ENCODE measurements around the gene MYH13. TPM values are rescaled to one million over a fixed set of nuclear protein-coding genes. Genes with fewer than 3 reads are reported as not detected.

Gene MYH13
- total RNA-seq, 2 donors from 2014 or later = not detected

GRCh38 chr17:10380631-10381408 is 8.0 kb upstream of the MYH13 start:
- Mint-ChIP-seq H3K27me3 (peaks cover 13 to 16% of the 10 kb centered on the region in 2 donors), H3K9me3 (no peaks in the 10 kb centered on the region), H3K4me3 (no peak overlapping the region), H3K4me1 (ENCODE audit: low read depth in 2 of 2) (no peaks in the 10 kb centered on the region), H3K36me3 (no peaks in the 10 kb centered on the region), H3K27ac (no peak overlapping the region)
- no peak for ATAC-seq
- DNase-seq (ENCODE audit: low spot score) = no peak

GRCh38 chr17:10370016-10370608 is 2.7 kb downstream of the MYH13 start:
- no peaks in the 10 kb centered on the region for H3K9me3 Mint-ChIP-seq
- no peak overlapping the region for H3K27ac Mint-ChIP-seq
- ATAC-seq = peak in 1 of 2 donors; percentile 43
- no peaks in the 10 kb centered on the region for H3K4me1 Mint-ChIP-seq (ENCODE audit: low read depth in 2 of 2)
- peaks cover 21 to 25% of the 10 kb centered on the region in 2 donors for H3K27me3 Mint-ChIP-seq
- DNase-seq (ENCODE audit: low spot score) = no peak
- H3K4me3 Mint-ChIP-seq = no peak overlapping the region
- no peaks in the 10 kb centered on the region for H3K36me3 Mint-ChIP-seq

- Mint-ChIP-seq H3K9me3 (no peaks in the 10 kb centered on the region), H3K4me1 (ENCODE audit: low read depth in 2 of 2) (no peaks in the 10 kb centered on the region), H3K36me3 (no peaks in the 10 kb centered on the region), H3K4me3 (no peak overlapping the region), H3K27ac (no peak overlapping the region), H3K27me3 (peaks cover 21 to 25% of the 10 kb centered on the region in 2 donors)
- DNase-seq (ENCODE audit: low spot score) = no peak
- no peak for ATAC-seq
These were observed 3.6 kb downstream of the MYH13 start for GRCh38 chr17:10369239-10369638.

- ATAC-seq = no peak
- Mint-ChIP-seq H3K27ac (no peak overlapping the region), H3K4me1 (ENCODE audit: low read depth in 2 of 2) (no peaks in the 10 kb centered on the region), H3K9me3 (no peaks in the 10 kb centered on the region), H3K36me3 (no peaks in the 10 kb centered on the region), H3K4me3 (no peak overlapping the region), H3K27me3 (peaks cover 21 to 25% of the 10 kb centered on the region in 2 donors)
- no peak for DNase-seq (ENCODE audit: low spot score)
These were observed 4.2 kb downstream of the MYH13 start for GRCh38 chr17:10368561-10368960.

GRCh38 chr17:10360578-10360977 is 12.2 kb downstream of the MYH13 start:
- DNase-seq (ENCODE audit: low spot score) = no peak
- Mint-ChIP-seq H3K4me3 (no peak overlapping the region), H3K36me3 (no peaks in the 10 kb centered on the region), H3K4me1 (ENCODE audit: low read depth in 2 of 2) (no peaks in the 10 kb centered on the region), H3K27ac (no peak overlapping the region), H3K27me3 (peaks cover 8 to 21% of the 10 kb centered on the region in 2 donors), H3K9me3 (no peaks in the 10 kb centered on the region)
- ATAC-seq = no peak

- Mint-ChIP-seq H3K4me1 (ENCODE audit: low read depth in 2 of 2) (no peaks in the 10 kb centered on the region), H3K9me3 (no peaks in the 10 kb centered on the region), H3K27me3 (peaks cover 11 to 25% of the 10 kb centered on the region in 2 donors), H3K27ac (no peak overlapping the region), H3K4me3 (no peak overlapping the region), H3K36me3 (no peaks in the 10 kb centered on the region)
- DNase-seq (ENCODE audit: low spot score) (no peak), ATAC-seq (no peak)
These were observed 15.0 kb downstream of the MYH13 start for GRCh38 chr17:10357768-10358167.

GRCh38 chr17:10354651-10355050 is 18.2 kb downstream of the MYH13 start:
- Mint-ChIP-seq H3K36me3 (no peaks in the 10 kb centered on the region), H3K9me3 (no peaks in the 10 kb centered on the region), H3K4me3 (no peak overlapping the region), H3K27ac (no peak overlapping the region), H3K4me1 (ENCODE audit: low read depth in 2 of 2) (no peaks in the 10 kb centered on the region), H3K27me3 (peaks cover 9 to 12% of the 10 kb centered on the region in 2 donors)
- ATAC-seq = no peak
- no peak for DNase-seq (ENCODE audit: low spot score)

- no peaks in the 10 kb centered on the region for H3K9me3 Mint-ChIP-seq
- H3K4me3 Mint-ChIP-seq = no peak overlapping the region
- H3K36me3 Mint-ChIP-seq = no peaks in the 10 kb centered on the region
- H3K4me1 Mint-ChIP-seq (ENCODE audit: low read depth in 2 of 2) = peaks cover 3 to 5% of the 10 kb centered on the region in 2 donors
- DNase-seq (ENCODE audit: low spot score) (no peak), ATAC-seq (no peak)
- no peak overlapping the region for H3K27ac Mint-ChIP-seq
- H3K27me3 Mint-ChIP-seq = peaks cover 11 to 12% of the 10 kb centered on the region in 2 donors
These were observed 19.9 kb downstream of the MYH13 start for GRCh38 chr17:10352893-10353292.

GRCh38 chr17:10349403-10349802 is 23.4 kb downstream of the MYH13 start:
- no peak for DNase-seq (ENCODE audit: low spot score)
- Mint-ChIP-seq H3K4me1 (ENCODE audit: low read depth in 2 of 2) (peaks cover 3 to 5% of the 10 kb centered on the region in 2 donors), H3K4me3 (no peak overlapping the region), H3K36me3 (no peaks in the 10 kb centered on the region), H3K27ac (no peak overlapping the region), H3K9me3 (no peaks in the 10 kb centered on the region), H3K27me3 (peaks cover 0 to 5% of the 10 kb centered on the region in 2 donors)
- ATAC-seq = no peak

GRCh38 chr17:10344816-10345215 is 28.0 kb downstream of the MYH13 start:
- Mint-ChIP-seq H3K9me3 (no peaks in the 10 kb centered on the region), H3K27ac (no peak overlapping the region), H3K27me3 (peaks cover 0 to 5% of the 10 kb centered on the region in 2 donors), H3K4me3 (no peak overlapping the region), H3K4me1 (ENCODE audit: low read depth in 2 of 2) (peaks cover 3 to 5% of the 10 kb centered on the region in 2 donors), H3K36me3 (no peaks in the 10 kb centered on the region)
- DNase-seq (ENCODE audit: low spot score) (no peak), ATAC-seq (no peak)

- Mint-ChIP-seq H3K4me3 (no peak overlapping the region), H3K27me3 (peaks cover 0 to 3% of the 10 kb centered on the region in 2 donors), H3K9me3 (no peaks in the 10 kb centered on the region), H3K4me1 (ENCODE audit: low read depth in 2 of 2) (no peaks in the 10 kb centered on the region), H3K36me3 (no peaks in the 10 kb centered on the region), H3K27ac (no peak overlapping the region)
- ATAC-seq (no peak), DNase-seq (ENCODE audit: low spot score) (no peak)
These were observed 33.8 kb downstream of the MYH13 start for GRCh38 chr17:10339051-10339450.

GRCh38 chr17:10337976-10338375 is 34.8 kb downstream of the MYH13 start:
- Mint-ChIP-seq H3K4me1 (ENCODE audit: low read depth in 2 of 2) (no peaks in the 10 kb centered on the region), H3K9me3 (no peaks in the 10 kb centered on the region), H3K4me3 (no peak overlapping the region), H3K36me3 (no peaks in the 10 kb centered on the region), H3K27ac (no peak overlapping the region), H3K27me3 (peaks cover 0 to 3% of the 10 kb centered on the region in 2 donors)
- ATAC-seq (no peak), DNase-seq (ENCODE audit: low spot score) (peak; percentile 15)

GRCh38 chr17:10337136-10337535 is 35.7 kb downstream of the MYH13 start:
- H3K4me3 Mint-ChIP-seq = no peak overlapping the region
- H3K27ac Mint-ChIP-seq = no peak overlapping the region
- no peaks in the 10 kb centered on the region for H3K9me3 Mint-ChIP-seq
- H3K36me3 Mint-ChIP-seq = no peaks in the 10 kb centered on the region
- no peaks in the 10 kb centered on the region for H3K27me3 Mint-ChIP-seq
- DNase-seq (ENCODE audit: low spot score) (no peak), ATAC-seq (no peak)
- no peaks in the 10 kb centered on the region for H3K4me1 Mint-ChIP-seq (ENCODE audit: low read depth in 2 of 2)

GRCh38 chr17:10336393-10336792 is 36.4 kb downstream of the MYH13 start:
- no peak overlapping the region for H3K4me3 Mint-ChIP-seq
- no peak overlapping the region for H3K27ac Mint-ChIP-seq
- H3K36me3 Mint-ChIP-seq = no peaks in the 10 kb centered on the region
- no peaks in the 10 kb centered on the region for H3K4me1 Mint-ChIP-seq (ENCODE audit: low read depth in 2 of 2)
- no peaks in the 10 kb centered on the region for H3K27me3 Mint-ChIP-seq
- DNase-seq (ENCODE audit: low spot score) = no peak
- H3K9me3 Mint-ChIP-seq = no peaks in the 10 kb centered on the region
- peak in 1 of 2 donors; percentile 12 for ATAC-seq
